Measurements from ENCODE around the gene PLEK.

Gene PLEK

DNA sequence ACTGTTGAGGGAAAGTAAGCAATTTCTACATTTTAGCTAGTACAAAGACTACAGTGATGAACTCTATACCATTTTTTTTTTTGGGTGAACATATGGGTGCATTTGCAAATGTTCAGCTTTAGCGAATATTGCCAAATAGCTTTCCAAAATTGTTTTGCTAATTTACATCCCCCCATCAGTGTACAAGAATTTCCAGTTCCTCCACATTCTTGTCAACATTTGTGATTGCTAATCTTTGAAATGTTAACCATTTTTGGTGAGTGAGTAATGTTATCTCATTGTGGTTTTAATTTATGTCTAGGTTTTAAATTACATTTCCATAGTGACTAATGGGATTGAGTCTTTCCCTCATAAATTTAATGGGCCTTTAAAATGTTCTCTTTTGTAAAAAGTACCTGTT lies 28.9 kb upstream of the PLEK start:
- no peak overlapping the region for H3K27ac ChIP-seq
- intact Hi-C loops (cut with DNase I; ENCODE audit: low total_unique reads) = no loop called here
- H3K36me3 ChIP-seq = no peaks in the 10 kb centered on the region
- H3K4me3 ChIP-seq = no peak overlapping the region
- no peaks in the 10 kb centered on the region for H3K9me3 ChIP-seq
- H3K27me3 ChIP-seq = no peaks in the 10 kb centered on the region
- no peak for DNase-seq
- TF ChIP-seq, protein P1, sequence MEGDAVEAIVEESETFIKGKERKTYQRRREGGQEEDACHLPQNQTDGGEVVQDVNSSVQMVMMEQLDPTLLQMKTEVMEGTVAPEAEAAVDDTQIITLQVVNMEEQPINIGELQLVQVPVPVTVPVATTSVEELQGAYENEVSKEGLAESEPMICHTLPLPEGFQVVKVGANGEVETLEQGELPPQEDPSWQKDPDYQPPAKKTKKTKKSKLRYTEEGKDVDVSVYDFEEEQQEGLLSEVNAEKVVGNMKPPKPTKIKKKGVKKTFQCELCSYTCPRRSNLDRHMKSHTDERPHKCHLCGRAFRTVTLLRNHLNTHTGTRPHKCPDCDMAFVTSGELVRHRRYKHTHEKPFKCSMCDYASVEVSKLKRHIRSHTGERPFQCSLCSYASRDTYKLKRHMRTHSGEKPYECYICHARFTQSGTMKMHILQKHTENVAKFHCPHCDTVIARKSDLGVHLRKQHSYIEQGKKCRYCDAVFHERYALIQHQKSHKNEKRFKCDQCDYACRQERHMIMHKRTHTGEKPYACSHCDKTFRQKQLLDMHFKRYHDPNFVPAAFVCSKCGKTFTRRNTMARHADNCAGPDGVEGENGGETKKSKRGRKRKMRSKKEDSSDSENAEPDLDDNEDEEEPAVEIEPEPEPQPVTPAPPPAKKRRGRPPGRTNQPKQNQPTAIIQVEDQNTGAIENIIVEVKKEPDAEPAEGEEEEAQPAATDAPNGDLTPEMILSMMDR (IDR thresholded peaks at IDR 0.05) = no peak
- no peaks in the 10 kb centered on the region for H3K4me1 ChIP-seq

DNA sequence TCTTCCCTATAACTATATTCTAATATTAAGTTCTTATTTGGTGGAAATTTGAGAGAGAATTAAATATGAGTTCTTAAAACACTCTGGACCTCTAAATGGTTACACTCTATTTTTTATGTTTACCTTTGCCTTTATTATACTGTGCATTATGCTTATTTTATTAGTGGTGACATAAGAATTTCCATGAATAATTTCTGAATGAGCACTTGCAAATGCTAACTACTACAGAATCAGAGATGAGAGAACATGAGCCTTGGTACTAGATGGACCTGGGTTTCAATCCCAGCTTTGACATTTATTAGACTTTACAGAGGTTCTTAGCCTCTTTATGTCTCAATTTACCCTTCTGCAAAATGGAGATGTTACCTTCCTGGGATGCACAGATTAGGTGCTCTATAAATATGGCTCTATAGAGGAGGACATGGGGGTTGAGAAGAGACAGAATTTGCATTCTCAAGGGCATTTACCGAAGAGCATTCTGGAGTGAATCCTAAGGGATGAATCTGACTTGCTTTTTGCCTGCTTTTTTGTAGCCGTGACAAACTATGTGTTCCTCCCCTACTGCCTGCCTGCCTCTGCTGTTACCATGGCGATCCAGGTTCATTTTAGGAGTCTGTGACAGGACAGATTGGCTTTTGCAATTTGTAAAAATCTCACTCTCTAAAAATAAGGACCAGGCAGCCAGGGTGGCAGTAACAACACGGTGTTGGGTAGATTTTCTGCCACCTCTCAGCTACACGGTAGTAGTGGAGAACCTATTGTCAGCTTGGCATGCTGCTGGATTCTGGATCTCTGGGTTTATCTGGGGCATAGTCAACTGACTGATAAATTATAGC lies 24.6 kb upstream of the PLEK start:
- TF ChIP-seq, protein P1 (IDR thresholded peaks at IDR 0.05) = no peak
- Histone ChIP-seq H3K4me1 (no peaks in the 10 kb centered on the region), H3K4me3 (no peak overlapping the region), H3K27ac (no peak overlapping the region), H3K9me3 (no peaks in the 10 kb centered on the region), H3K36me3 (no peaks in the 10 kb centered on the region), H3K27me3 (peaks cover 0 to 5% of the 10 kb centered on the region in 2 donors)
- no peak for DNase-seq
- intact Hi-C loops (cut with DNase I; ENCODE audit: low total_unique reads) = no loop called here

DNA sequence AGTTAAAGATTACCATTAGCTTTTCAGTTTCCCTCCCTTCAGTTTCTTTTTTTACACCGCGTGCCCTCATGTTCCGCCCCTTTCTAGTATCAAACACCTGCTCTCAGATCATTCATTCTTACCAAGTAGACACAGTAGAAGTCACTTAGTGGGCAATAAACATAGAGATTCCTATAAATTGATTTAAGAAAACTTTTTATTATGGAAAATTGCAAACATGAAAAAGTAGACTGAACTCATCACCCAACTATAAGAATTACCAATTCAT lies 24.1 kb upstream of the PLEK start:
- H3K4me1 ChIP-seq = no peaks in the 10 kb centered on the region
- H3K36me3 ChIP-seq = no peaks in the 10 kb centered on the region
- no peak overlapping the region for H3K4me3 ChIP-seq
- DNase-seq = no peak
- intact Hi-C loops (cut with DNase I; ENCODE audit: low total_unique reads) = no loop called here
- H3K9me3 ChIP-seq = no peaks in the 10 kb centered on the region
- no peak overlapping the region for H3K27ac ChIP-seq
- peaks cover 0 to 8% of the 10 kb centered on the region in 2 donors for H3K27me3 ChIP-seq
- TF ChIP-seq, protein P1 (IDR thresholded peaks at IDR 0.05) = no peak

DNA sequence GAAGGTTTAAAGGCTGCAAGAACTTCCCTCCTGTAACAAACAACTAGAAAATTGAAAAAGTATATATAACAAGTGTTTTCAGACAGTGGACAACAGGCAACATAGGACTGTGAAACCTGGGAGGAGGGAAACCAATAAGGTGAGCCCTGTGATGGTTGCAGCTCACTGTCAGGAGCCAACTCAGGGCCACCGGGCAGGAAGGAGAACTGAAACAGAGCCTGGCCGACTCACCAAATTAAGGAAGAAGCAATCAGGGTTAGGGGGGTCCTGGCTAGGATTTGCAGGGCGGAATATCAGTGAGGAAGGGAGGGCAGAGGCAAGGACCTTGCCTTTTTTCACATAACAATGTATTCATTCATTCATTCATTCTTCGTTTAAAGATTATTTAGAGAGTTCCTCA lies 23.5 kb upstream of the PLEK start:
- no peak for DNase-seq
- TF ChIP-seq, protein P1 (IDR thresholded peaks at IDR 0.05) = no peak
- intact Hi-C loops (cut with DNase I; ENCODE audit: low total_unique reads) = no loop called here

DNA sequence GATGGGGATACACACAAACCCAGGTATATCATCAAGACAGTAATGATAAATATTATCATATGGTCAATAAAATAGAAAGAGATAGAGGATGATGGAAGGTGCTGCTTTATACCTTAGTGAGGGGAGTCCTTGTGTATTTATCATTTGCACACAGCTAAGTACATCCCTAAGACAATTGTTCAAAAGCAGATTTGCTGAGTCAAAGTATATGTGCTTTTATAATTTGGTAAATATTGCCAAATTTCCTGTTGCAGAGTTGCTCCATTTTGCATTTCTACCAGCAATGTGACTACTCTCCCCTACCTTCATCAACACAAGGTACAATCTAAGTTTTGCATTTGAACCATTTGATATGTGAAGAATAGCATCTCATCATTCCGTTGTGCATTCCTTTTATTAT lies 22.6 kb upstream of the PLEK start:
- no peaks in the 10 kb centered on the region for H3K36me3 ChIP-seq
- DNase-seq = no peak
- no peak overlapping the region for H3K27ac ChIP-seq
- peaks cover 0 to 8% of the 10 kb centered on the region in 2 donors for H3K27me3 ChIP-seq
- intact Hi-C loops (cut with DNase I; ENCODE audit: low total_unique reads) = no loop called here
- no peaks in the 10 kb centered on the region for H3K9me3 ChIP-seq
- no peaks in the 10 kb centered on the region for H3K4me1 ChIP-seq
- TF ChIP-seq, protein P1 (IDR thresholded peaks at IDR 0.05) = no peak
- H3K4me3 ChIP-seq = no peak overlapping the region

More for the DNA sequence above, 23.5 kb upstream of the PLEK start:
- no peak overlapping the region for H3K27ac ChIP-seq
- H3K9me3 ChIP-seq = no peaks in the 10 kb centered on the region
- no peaks in the 10 kb centered on the region for H3K4me1 ChIP-seq
- no peak overlapping the region for H3K4me3 ChIP-seq
- H3K27me3 ChIP-seq = peaks cover 0 to 8% of the 10 kb centered on the region in 2 donors
- H3K36me3 ChIP-seq = no peaks in the 10 kb centered on the region
